ENCODE measurements around the gene TMTC4. TPM values are rescaled to one million over a fixed set of nuclear protein-coding genes. Genes with fewer than 3 reads are reported as not detected.
"Not testable (repeated sequence)": the region's sequence is repeated elsewhere in the genome, so short reads cannot be mapped to it uniquely, and the experiment has no call there.

The TMTC4 gene
- total RNA-seq, 2 experiments from 2014 or later = 15.7 to 19.8 TPM

- Histone ChIP-seq H3K4me2 (ENCODE audit: low read length) (no peak overlapping the region), H3K27ac (ENCODE audit: low read depth, low read length, poor library complexity, severe bottlenecking) (no peak overlapping the region), H3K9me3 (ENCODE audit: low read length) (no peaks in the 10 kb centered on the region), H3K36me3 (ENCODE audit: insufficient read depth, low read length) (no peaks in the 10 kb centered on the region), H3K79me2 (ENCODE audit: insufficient read depth, low read depth, low read length) (no peaks in the 10 kb centered on the region), H3K4me3 (ENCODE audit: low read depth, low read length, poor library complexity, severe bottlenecking) (no peak overlapping the region), H3K4me1 (ENCODE audit: insufficient read depth, low read length, poor library complexity, severe bottlenecking) (no peaks in the 10 kb centered on the region), H3K9me2 (ENCODE audit: insufficient read depth, low read length) (no peaks in the 10 kb centered on the region), H2AFZ (ENCODE audit: low read length) (no peak overlapping the region), H4K20me1 (ENCODE audit: insufficient read depth, low read length) (no peaks in the 10 kb centered on the region)
- DNase-seq (ENCODE audit: low spot score) = no peak
- POLR2A ChIA-PET = no interaction called here
- BruUV-seq (replicated peaks) = no TSS peak
- CTCF ChIA-PET (ENCODE audit: unreplicated experiment) = no interaction called here
- TF ChIP-seq CTCF (conservative IDR thresholded peaks at IDR 0.05; ENCODE audit: low read length) (no peak), EZH2phosphoT487 (IDR thresholded peaks at IDR 0.05; ENCODE audit: borderline replicate concordance, low read depth, low read length) (no peak)
- intact Hi-C loops (cut with micrococcal nuclease; ENCODE audit: unreplicated experiment) = no loop called here
These were observed 93.1 kb downstream of the TMTC4 start for GRCh38 chr13:100581504-100581903.

GRCh38 chr13:100581030-100581429, 93.6 kb downstream of the TMTC4 start:
- Histone ChIP-seq H3K4me1 (ENCODE audit: insufficient read depth, low read length, poor library complexity, severe bottlenecking) (no peaks in the 10 kb centered on the region), H3K27ac (ENCODE audit: low read depth, low read length, poor library complexity, severe bottlenecking) (no peak overlapping the region), H3K36me3 (ENCODE audit: insufficient read depth, low read length) (no peaks in the 10 kb centered on the region), H3K79me2 (ENCODE audit: insufficient read depth, low read depth, low read length) (no peaks in the 10 kb centered on the region), H3K9me3 (ENCODE audit: low read length) (no peaks in the 10 kb centered on the region), H3K4me3 (ENCODE audit: low read depth, low read length, poor library complexity, severe bottlenecking) (no peak overlapping the region), H3K4me2 (ENCODE audit: low read length) (no peak overlapping the region), H4K20me1 (ENCODE audit: insufficient read depth, low read length) (no peaks in the 10 kb centered on the region), H3K9me2 (ENCODE audit: insufficient read depth, low read length) (no peaks in the 10 kb centered on the region), H2AFZ (ENCODE audit: low read length) (no peak overlapping the region)
- TF ChIP-seq CTCF (conservative IDR thresholded peaks at IDR 0.05; ENCODE audit: low read length) (no peak), EZH2phosphoT487 (IDR thresholded peaks at IDR 0.05; ENCODE audit: borderline replicate concordance, low read depth, low read length) (no peak)
- intact Hi-C loops (cut with micrococcal nuclease; ENCODE audit: unreplicated experiment) = no loop called here
- ChIA-PET CTCF (ENCODE audit: unreplicated experiment) (no interaction called here), POLR2A (no interaction called here)
- BruUV-seq (replicated peaks) = no TSS peak
- DNase-seq (ENCODE audit: low spot score) = no peak

- H3K9me3 ChIP-seq (ENCODE audit: low read length) = no peaks in the 10 kb centered on the region
- DNase-seq (ENCODE audit: low spot score) = no peak
- no peaks in the 10 kb centered on the region for H4K20me1 ChIP-seq (ENCODE audit: insufficient read depth, low read length)
- no peak for TF ChIP-seq EZH2phosphoT487 (IDR thresholded peaks at IDR 0.05; ENCODE audit: borderline replicate concordance, low read depth, low read length)
- H3K27ac ChIP-seq (ENCODE audit: low read depth, low read length, poor library complexity, severe bottlenecking) = no peak overlapping the region
- no peaks in the 10 kb centered on the region for H3K4me1 ChIP-seq (ENCODE audit: insufficient read depth, low read length, poor library complexity, severe bottlenecking)
- no peaks in the 10 kb centered on the region for H3K36me3 ChIP-seq (ENCODE audit: insufficient read depth, low read length)
- H3K4me3 ChIP-seq (ENCODE audit: low read depth, low read length, poor library complexity, severe bottlenecking) = no peak overlapping the region
- no TSS peak for BruUV-seq (replicated peaks)
- H3K4me2 ChIP-seq (ENCODE audit: low read length) = no peak overlapping the region
- no peaks in the 10 kb centered on the region for H3K79me2 ChIP-seq (ENCODE audit: insufficient read depth, low read depth, low read length)
- no peak overlapping the region for H2AFZ ChIP-seq (ENCODE audit: low read length)
- intact Hi-C loops (cut with micrococcal nuclease; ENCODE audit: unreplicated experiment) = no loop called here
- CTCF ChIA-PET (ENCODE audit: unreplicated experiment) = no interaction called here
- POLR2A ChIA-PET = no interaction called here
- H3K9me2 ChIP-seq (ENCODE audit: insufficient read depth, low read length) = no peaks in the 10 kb centered on the region
These were observed 94.5 kb downstream of the TMTC4 start for GRCh38 chr13:100580045-100580444.

GRCh38 chr13:100577239-100577638, 97.4 kb downstream of the TMTC4 start:
- H3K4me1 ChIP-seq (ENCODE audit: insufficient read depth, low read length, poor library complexity, severe bottlenecking); DNase-seq (ENCODE audit: low spot score); H3K79me2 ChIP-seq (ENCODE audit: insufficient read depth, low read depth, low read length); intact Hi-C loops (cut with micrococcal nuclease; ENCODE audit: unreplicated experiment); H2AFZ ChIP-seq (ENCODE audit: low read length); H3K4me2 ChIP-seq (ENCODE audit: low read length); H3K4me3 ChIP-seq (ENCODE audit: low read depth, low read length, poor library complexity, severe bottlenecking); H4K20me1 ChIP-seq (ENCODE audit: insufficient read depth, low read length); CTCF ChIA-PET (ENCODE audit: unreplicated experiment); POLR2A ChIA-PET; H3K27ac ChIP-seq (ENCODE audit: low read depth, low read length, poor library complexity, severe bottlenecking); H3K36me3 ChIP-seq (ENCODE audit: insufficient read depth, low read length); BruUV-seq (replicated peaks); H3K9me2 ChIP-seq (ENCODE audit: insufficient read depth, low read length); H3K9me3 ChIP-seq (ENCODE audit: low read length): not testable (repeated sequence)
